Lung (tissue), 12 donors: Measurements from ENCODE around the gene FBRSL1. TPM values are rescaled to one million over a fixed set of nuclear protein-coding genes. Genes with fewer than 3 reads are reported as not detected.
"Not testable (repeated sequence)": the region's sequence is repeated elsewhere in the genome, so short reads cannot be mapped to it uniquely, and the experiment has no call there.

Experiments
- ATAC-seq: fragments of 200-7000 bp; cut with Tn5 transposase; one replicate; pipeline ENCODE4 v1.9.1; 2020; ENCODE audit warnings: moderate number of reproducible peaks; ENCODE audit not compliant: insufficient read depth, low FRiP score
- DNase-seq, 3 donors: peaks; one replicate each; pipeline ENCODE4 v3.0.0-alpha.2; 2013 to 2017
- H3K27ac ChIP-seq, 2 donors: one replicate each; pipeline ENCODE4 v1.5.1; 2013; ENCODE audit warnings: mild to moderate bottlenecking in 2 of 2, moderate library complexity in 2 of 2, control low read depth in 1 of 2, inconsistent platforms in 1 of 2, low read depth in 1 of 2, low read length in 1 of 2
- H3K27me3 ChIP-seq, 3 donors: one replicate each; pipeline ENCODE4 v1.5.1; 2013; ENCODE audit warnings: low read length in 2 of 3; ENCODE audit not compliant: control insufficient read depth in 3 of 3, insufficient read depth in 3 of 3
- H3K36me3 ChIP-seq, 4 donors: one replicate each; pipeline ENCODE4 v1.5.1; 2013; ENCODE audit warnings: low read length in 4 of 4, mild to moderate bottlenecking in 1 of 4, moderate library complexity in 1 of 4; ENCODE audit not compliant: control insufficient read depth in 4 of 4, insufficient read depth in 4 of 4
- H3K4me1 ChIP-seq, 5 donors: one replicate each; pipeline ENCODE4 v1.5.1; 2013; ENCODE audit warnings: low read length in 5 of 5, mild to moderate bottlenecking in 2 of 5, moderate library complexity in 1 of 5; ENCODE audit not compliant: control insufficient read depth in 5 of 5, insufficient read depth in 5 of 5
- H3K4me3 ChIP-seq: one replicate; pipeline ENCODE4 v1.5.1; 2013; ENCODE audit warnings: mild to moderate bottlenecking, control low read depth, moderate library complexity
- H3K9ac ChIP-seq, 2 donors: one replicate each; pipeline ENCODE4 v1.5.1; 2013; ENCODE audit warnings: low read length in 2 of 2, control low read depth in 1 of 2; ENCODE audit not compliant: insufficient read depth in 1 of 2
- H3K9me3 ChIP-seq, 4 donors: one replicate each; pipeline ENCODE4 v1.5.1; 2013; ENCODE audit warnings: low read length in 3 of 4, mild to moderate bottlenecking in 1 of 4, moderate library complexity in 1 of 4; ENCODE audit not compliant: control insufficient read depth in 4 of 4, insufficient read depth in 3 of 4
- CTCF ChIP-seq: IDR thresholded peaks from 2 replicates; pipeline ENCODE4 v1.5.1; 2012; ENCODE audit warnings: mild to moderate bottlenecking; ENCODE audit errors: control extremely low read depth, extremely low read depth
- WGBS, 2 donors: extraction: QIAGEN DNeasy Blood & Tissue Kit; methylation state at CpG; one replicate each; pipeline ENCODE4 v1.1.7; 2013; 5-methylcytosine and 5-hydroxymethylcytosine counted together
- polyA plus RNA-seq, 2 donors: library from polyadenylated mRNA; stranded (reverse); fragments of 200-250 nt; gene quantifications; one replicate each; pipeline ENCODE4 v1.2.1, GENCODE V29; 2013
- total RNA-seq, 2 donors: library from RNA; depleted of rRNA in 1 of 2; stranded (reverse); fragments of >200 nt in 1 of 2; gene quantifications; one replicate each; pipeline ENCODE4 v1.2.1, GENCODE V29; 2014 to 2021
- donor health status: control.
- donor health status: control.
- donor health status: Bipolar disorder and iron deficiency.
- donor health status: healthy.
- donor health status: DM: yes; HTN: yes; CAD: no.

Gene FBRSL1
- total and polyA plus RNA-seq, 4 donors, result 10.6 to 56.9 (median 22.3) TPM

DNA sequence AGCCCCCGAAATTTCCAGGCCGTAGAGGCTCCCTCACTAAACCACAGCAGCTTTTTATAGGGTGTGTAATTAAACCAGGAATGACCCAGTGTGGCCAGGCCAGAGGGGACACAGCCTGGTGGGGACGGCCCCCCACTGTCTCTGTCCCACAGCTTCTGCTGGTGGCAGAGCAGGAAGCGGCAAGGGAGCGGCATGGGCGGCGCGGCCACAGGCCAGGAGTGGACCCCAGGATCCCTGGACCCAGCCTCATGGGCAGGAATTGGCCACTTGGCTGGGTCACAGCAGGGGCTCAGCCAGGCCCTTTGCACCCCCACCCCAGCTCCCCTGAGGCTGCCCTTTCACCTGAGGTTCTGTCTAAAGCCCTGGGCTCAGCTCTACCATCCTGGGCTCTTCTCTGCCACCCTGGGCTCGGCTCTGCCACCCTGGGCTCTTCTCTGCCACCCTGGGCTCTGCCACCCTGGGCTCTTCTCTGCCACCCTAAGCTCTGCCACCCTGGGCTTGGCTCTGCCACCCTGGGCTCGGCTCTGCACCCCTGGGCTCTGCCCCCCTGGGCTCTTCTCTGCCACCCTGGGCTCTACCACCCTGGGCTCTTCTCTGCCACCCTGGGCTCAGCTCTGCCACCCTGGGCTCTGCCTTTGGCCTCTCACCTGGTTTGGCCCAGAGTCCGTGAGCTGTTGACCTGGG, 39.3 kb downstream of the FBRSL1 start:
- Histone ChIP-seq H3K4me1 (no peaks in the 10 kb centered on the region), H3K27me3 (no peaks in the 10 kb centered on the region), H3K27ac (no peak overlapping the region), H3K36me3 (peaks cover 0 to 18% (median 0%) of the 10 kb centered on the region in 4 donors), H3K9ac (no peak overlapping the region), H3K9me3 (no peaks in the 10 kb centered on the region), H3K4me3 (no peak overlapping the region)
- ATAC-seq (no peak), DNase-seq (no peak)
- 92 to 94% methylated on average over 11 of the region's 11 CpGs for WGBS, 2 donors
- TF ChIP-seq CTCF, result no peak

GRCh38 chr12:132529906-132530305, 40.0 kb downstream of the FBRSL1 start:
- Histone ChIP-seq H3K27ac (no peak overlapping the region), H3K9ac (no peak overlapping the region), H3K27me3 (no peaks in the 10 kb centered on the region), H3K4me3 (no peak overlapping the region), H3K9me3 (no peaks in the 10 kb centered on the region), H3K36me3 (peaks cover 0 to 18% (median 0%) of the 10 kb centered on the region in 4 donors), H3K4me1 (no peaks in the 10 kb centered on the region)
- TF ChIP-seq CTCF, result no peak
- ATAC-seq (no peak), DNase-seq (no peak)
- WGBS, 2 donors, result 71 to 91% methylated on average over 10 of the region's 10 CpGs

- H3K4me3 ChIP-seq, result no peak overlapping the region
- H3K4me1 ChIP-seq, result no peaks in the 10 kb centered on the region
- peaks cover 0 to 16% (median 0%) of the 10 kb centered on the region in 4 donors for H3K36me3 ChIP-seq
- no peak for DNase-seq
- no peaks in the 10 kb centered on the region for H3K9me3 ChIP-seq
- H3K27me3 ChIP-seq, result no peaks in the 10 kb centered on the region
- WGBS, 2 donors, result 85 to 90% methylated on average over 4 to 6 of the region's 6 CpGs
- ATAC-seq, result no peak
- H3K27ac ChIP-seq, result no peak overlapping the region
- TF ChIP-seq CTCF, result no peak
- H3K9ac ChIP-seq, result no peak overlapping the region
Observed at GRCh38 chr12:132530447-132530846, 40.5 kb downstream of the FBRSL1 start.

DNA sequence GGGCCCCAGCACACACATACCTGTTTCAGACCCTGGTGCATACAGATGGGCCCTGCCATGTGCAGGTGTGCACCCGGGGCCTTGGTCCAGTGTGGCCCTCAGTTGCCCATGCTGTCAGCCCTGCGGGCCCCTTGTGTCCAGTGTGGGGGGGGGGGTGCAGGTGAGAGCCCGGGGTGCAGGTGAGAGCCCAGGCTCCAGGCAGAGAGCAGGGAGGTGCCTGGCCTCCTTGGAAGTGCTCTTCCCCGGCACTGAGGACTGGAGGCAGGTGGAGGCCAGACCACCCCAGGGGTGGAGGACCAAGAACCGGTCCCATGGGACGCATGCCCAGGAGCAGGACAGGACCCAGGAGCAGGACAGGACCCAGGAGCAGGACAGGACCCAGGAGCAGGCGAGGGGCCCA, 40.9 kb downstream of the FBRSL1 start:
- no peak overlapping the region for H3K9ac ChIP-seq
- H3K4me1 ChIP-seq, result no peaks in the 10 kb centered on the region
- no peak for DNase-seq
- H3K9me3 ChIP-seq, result peaks cover 0 to 2% (median under 1%) of the 10 kb centered on the region in 4 donors
- H3K27ac ChIP-seq, result no peak overlapping the region
- ATAC-seq, result no peak
- H3K27me3 ChIP-seq, result no peaks in the 10 kb centered on the region
- no peak for TF ChIP-seq CTCF
- H3K4me3 ChIP-seq, result no peak overlapping the region
- WGBS, 2 donors, result 92 to 98% methylated on average over 7 of the region's 7 CpGs
- peaks cover 0 to 13% (median under 1%) of the 10 kb centered on the region in 4 donors for H3K36me3 ChIP-seq

GRCh38 chr12:132532711-132533583, 43.0 kb downstream of the FBRSL1 start:
- WGBS, 2 donors, result 97% methylated on average over 20 of the region's 20 CpGs
- H3K27me3 ChIP-seq, H3K4me1 ChIP-seq, ATAC-seq, H3K27ac ChIP-seq, H3K4me3 ChIP-seq, DNase-seq, H3K9me3 ChIP-seq, H3K9ac ChIP-seq: not testable (repeated sequence)
- H3K36me3 ChIP-seq, result peaks cover 0 to 11% (median 4%) of the 10 kb centered on the region in 4 donors
